Neural progenitor cell (in vitro differentiated cells): Measurements from ENCODE around the gene GATD1. TPM values are rescaled to one million over a fixed set of nuclear protein-coding genes. Genes with fewer than 3 reads are reported as not detected.
A peak's percentile ranks its signal among the peaks of the same experiment; 100 is the strongest.

Experiments used
- DNase-seq: peaks from one replicate; pipeline ENCODE4 v3.0.0-alpha.2; 2016; ENCODE audit warnings: low spot score
- H2AFZ ChIP-seq: fragments of 200-600 bp; sonication (generic); replicated peaks from 2 replicates; pipeline ENCODE4 v1.6.1; 2016; ENCODE audit warnings: antibody characterized with exemption
- H3F3A ChIP-seq: fragments of 200-600 bp; sonication (generic); 2 replicates; pipeline ENCODE4 v1.6.1; 2016; ENCODE audit warnings: antibody characterized with exemption, low read depth
- H3K27ac ChIP-seq: fragments of 200-600 bp; sonication (generic); 2 replicates; pipeline ENCODE4 v1.5.1; 2016; ENCODE audit warnings: mild to moderate bottlenecking
- H3K27me3 ChIP-seq: fragments of 200-600 bp; sonication (generic); 2 replicates; pipeline ENCODE4 v1.6.1; 2016; ENCODE audit warnings: mild to moderate bottlenecking, moderate library complexity
- H3K36me3 ChIP-seq: fragments of 200-600 bp; sonication (generic); 2 replicates; pipeline ENCODE4 v1.5.1; 2016
- H3K4me1 ChIP-seq: fragments of 200-600 bp; sonication (generic); 2 replicates; pipeline ENCODE4 v1.6.1; 2016; ENCODE audit warnings: mixed run types
- H3K4me2 ChIP-seq: fragments of 200-600 bp; sonication (generic); 2 replicates; pipeline ENCODE4 v1.6.1; 2016
- H3K4me3 ChIP-seq: fragments of 200-600 bp; sonication (generic); 2 replicates; pipeline ENCODE4 v1.5.1; 2016
- H3K79me2 ChIP-seq: fragments of 200-600 bp; sonication (generic); 2 replicates; pipeline ENCODE4 v1.6.1; 2016; ENCODE audit warnings: low read depth
- H3K9ac ChIP-seq: fragments of 200-600 bp; sonication (generic); 2 replicates; pipeline ENCODE4 v1.6.1; 2016
- H3K9me3 ChIP-seq: fragments of 200-600 bp; sonication (generic); 2 replicates; pipeline ENCODE4 v1.5.1; 2016; ENCODE audit warnings: low read depth
- H4K20me1 ChIP-seq: fragments of 200-600 bp; sonication (generic); 2 replicates; pipeline ENCODE4 v1.6.1; 2016; ENCODE audit warnings: low read depth
- H3K27ac Mint-ChIP-seq: 3 replicates; pipeline ENCODE4 v1.8.0; 2021; ENCODE audit warnings: mixed read lengths
- H3K27me3 Mint-ChIP-seq: 2 replicates; pipeline ENCODE4 v1.8.0; 2022; ENCODE audit warnings: low read depth, mild to moderate bottlenecking, inconsistent platforms, moderate library complexity, mixed read lengths; ENCODE audit not compliant: insufficient read depth
- H3K36me3 Mint-ChIP-seq: 3 replicates; pipeline ENCODE4 v1.8.0; 2021; ENCODE audit warnings: mixed read lengths
- H3K4me1 Mint-ChIP-seq: 3 replicates; pipeline ENCODE4 v1.8.0; 2021; ENCODE audit warnings: mixed read lengths
- H3K4me3 Mint-ChIP-seq: 3 replicates; pipeline ENCODE4 v1.8.0; 2021; ENCODE audit warnings: mild to moderate bottlenecking, moderate library complexity, mixed read lengths
- H3K9me3 Mint-ChIP-seq: 3 replicates; pipeline ENCODE4 v1.8.0; 2020; ENCODE audit warnings: mixed read lengths
- CTCF ChIP-seq: fragments of 200-600 bp; sonication (generic); IDR thresholded peaks from 2 replicates; pipeline ENCODE4 v1.5.1; 2017; ENCODE audit warnings: antibody characterized with exemption, mild to moderate bottlenecking
- EZH2 ChIP-seq: fragments of 200-600 bp; sonication (generic); IDR thresholded peaks from 2 replicates; pipeline ENCODE4 v1.6.1; 2017; ENCODE audit warnings: antibody characterized with exemption, mild to moderate bottlenecking, moderate library complexity
- EZH2phosphoT487 ChIP-seq: fragments of 200-600 bp; sonication (generic); IDR thresholded peaks from 2 replicates; pipeline ENCODE4 v1.6.1; 2017; ENCODE audit warnings: antibody characterized with exemption
- total RNA-seq: library from RNA; depleted of rRNA; stranded (reverse); fragments of >200 nt; gene quantifications from 2 replicates; pipeline ENCODE4 v1.2.3, GENCODE V29; 2015; ENCODE audit warnings: low replicate concordance

GATD1 gene
- total RNA-seq, 1 donor from 2014 or later, result 24.1 TPM

GRCh38 chr11:813072-813455 is 35.8 kb upstream of the GATD1 start:
- Histone ChIP-seq H2AFZ (no peak overlapping the region), H3K79me2 (peaks cover 36% of the 10 kb centered on the region), H3K9ac (no peak overlapping the region), H3K4me2 (no peak overlapping the region), H3K4me1 (peaks cover 15% of the 10 kb centered on the region), H4K20me1 (peaks cover 24% of the 10 kb centered on the region), H3F3A (peaks cover 53% of the 10 kb centered on the region), H3K4me3 (no peak overlapping the region), H3K9me3 (no peaks in the 10 kb centered on the region), H3K36me3 (peaks cover 3% of the 10 kb centered on the region), H3K27ac (no peak overlapping the region), H3K27me3 (no peaks in the 10 kb centered on the region)
- Mint-ChIP-seq H3K4me1 (peaks cover 17% of the 10 kb centered on the region), H3K4me3 (no peak overlapping the region), H3K27me3 (peaks cover 8% of the 10 kb centered on the region), H3K27ac (no peak overlapping the region), H3K9me3 (no peaks in the 10 kb centered on the region), H3K36me3 (peaks cover 13% of the 10 kb centered on the region)
- no peak for DNase-seq
- TF ChIP-seq EZH2, result no peak
- no peak for TF ChIP-seq CTCF

DNA sequence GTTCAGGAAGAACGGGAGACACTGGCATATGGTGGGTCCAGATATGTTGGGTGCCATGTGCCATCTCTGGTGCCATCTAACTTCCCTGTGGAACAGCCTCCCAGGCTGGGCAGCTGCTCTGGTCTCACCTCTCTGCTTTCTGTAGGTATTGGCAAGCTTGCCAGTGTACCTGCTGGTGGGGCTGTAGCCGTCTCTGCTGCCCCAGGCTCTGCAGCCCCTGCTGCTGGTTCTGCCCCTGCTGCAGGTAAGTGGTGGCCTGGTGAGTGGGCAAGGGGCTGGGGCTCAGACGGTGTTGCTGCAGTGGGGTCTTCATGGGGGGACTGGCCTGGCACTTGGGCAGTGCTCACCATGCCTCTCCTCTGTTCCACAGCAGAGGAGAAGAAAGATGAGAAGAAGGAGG is 35.1 kb upstream of the GATD1 start:
- DNase-seq, result no peak
- TF ChIP-seq EZH2phosphoT487 (no peak), CTCF (no peak), EZH2 (no peak)
- Histone ChIP-seq H3K9me3 (no peaks in the 10 kb centered on the region), H3K36me3 (peaks cover 3% of the 10 kb centered on the region), H3K4me1 (peaks cover 15% of the 10 kb centered on the region), H4K20me1 (peaks cover 24% of the 10 kb centered on the region), H3F3A (peaks cover 57% of the 10 kb centered on the region), H3K9ac (no peak overlapping the region), H3K4me3 (no peak overlapping the region), H3K4me2 (no peak overlapping the region), H3K79me2 (peaks cover 43% of the 10 kb centered on the region), H3K27ac (no peak overlapping the region), H3K27me3 (no peaks in the 10 kb centered on the region), H2AFZ (no peak overlapping the region)
- no peaks in the 10 kb centered on the region for H3K9me3 Mint-ChIP-seq
- peaks cover 7% of the 10 kb centered on the region for H3K27me3 Mint-ChIP-seq
- H3K4me3 Mint-ChIP-seq, result peak overlapping the region; percentile 52
- H3K27ac Mint-ChIP-seq, result no peak overlapping the region
- peaks cover 21% of the 10 kb centered on the region for H3K4me1 Mint-ChIP-seq
- H3K36me3 Mint-ChIP-seq, result peaks cover 13% of the 10 kb centered on the region

DNA sequence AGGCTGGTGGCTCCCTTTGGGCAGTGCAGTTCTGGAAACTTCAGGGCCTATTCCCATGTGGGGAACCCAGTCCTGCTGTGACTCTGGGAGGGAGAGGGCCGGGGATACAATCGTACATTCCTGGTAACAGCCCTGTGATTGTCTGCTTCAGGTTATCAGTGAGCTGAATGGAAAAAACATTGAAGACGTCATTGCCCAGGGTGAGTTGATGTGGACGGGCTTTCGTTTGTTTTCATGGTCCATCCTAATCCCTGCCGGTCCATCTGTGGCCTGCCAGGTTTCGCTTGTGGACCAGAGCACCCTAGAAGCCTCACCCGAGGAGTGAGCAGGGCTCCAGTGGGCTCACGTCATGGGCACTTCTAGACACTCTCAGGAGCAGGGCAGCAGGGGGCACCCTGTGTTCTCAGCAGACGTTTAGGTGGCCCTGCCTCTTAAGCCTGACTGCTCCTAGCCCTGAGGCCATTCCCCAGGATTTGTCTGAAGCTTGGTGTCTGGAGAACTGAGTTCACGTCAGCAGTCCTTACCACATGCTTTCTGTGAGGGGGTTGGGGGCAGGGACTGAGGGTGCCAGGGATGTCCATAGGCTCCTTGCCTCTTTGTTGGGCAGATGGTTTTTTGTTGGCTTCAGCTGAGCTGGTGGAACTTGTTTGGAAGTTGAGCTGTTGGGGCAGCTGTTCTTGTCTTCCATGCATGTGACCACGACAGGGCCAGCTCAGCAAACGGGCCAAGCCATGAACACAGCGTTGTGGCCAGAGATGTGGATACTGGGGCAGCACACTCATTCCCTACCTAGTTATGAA is 34.4 kb upstream of the GATD1 start:
- peak overlapping the region; percentile 91 for H3K4me3 Mint-ChIP-seq
- TF ChIP-seq CTCF, result no peak
- TF ChIP-seq EZH2, result no peak
- H3K36me3 Mint-ChIP-seq, result peaks cover 13% of the 10 kb centered on the region
- peaks cover 5% of the 10 kb centered on the region for H3K27me3 Mint-ChIP-seq
- peaks cover 44% of the 10 kb centered on the region for H3K79me2 ChIP-seq
- no peak overlapping the region for H3K27ac ChIP-seq
- peak overlapping the region; percentile 90 for H3K4me2 ChIP-seq
- no peaks in the 10 kb centered on the region for H3K9me3 Mint-ChIP-seq
- H4K20me1 ChIP-seq, result peaks cover 24% of the 10 kb centered on the region
- H3K27me3 ChIP-seq, result no peaks in the 10 kb centered on the region
- peaks cover 15% of the 10 kb centered on the region for H3K4me1 ChIP-seq
- no peak overlapping the region for H3K9ac ChIP-seq
- H3K27ac Mint-ChIP-seq, result no peak overlapping the region
- H3K4me3 ChIP-seq, result peak overlapping the region; percentile 86
- peaks cover 21% of the 10 kb centered on the region for H3K4me1 Mint-ChIP-seq
- DNase-seq, result no peak
- H3F3A ChIP-seq, result peaks cover 60% of the 10 kb centered on the region
- H2AFZ ChIP-seq, result no peak overlapping the region
- peaks cover 3% of the 10 kb centered on the region for H3K36me3 ChIP-seq
- H3K9me3 ChIP-seq, result no peaks in the 10 kb centered on the region
